Prostate gland (tissue), 2 donors: ENCODE measurements around the gene GAREM1. TPM values are rescaled to one million over a fixed set of nuclear protein-coding genes. Genes with fewer than 3 reads are reported as not detected.
"Not testable (repeated sequence)": the region's sequence is repeated elsewhere in the genome, so short reads cannot be mapped to it uniquely, and the experiment has no call there.

Experiments used
- DNase-seq: peaks from one replicate; pipeline ENCODE4 v3.0.0-alpha.2; 2019; ENCODE audit warnings: low spot score
- H3K27ac ChIP-seq, 2 donors: fragments of 200-600 bp; sonication (generic); 2 replicates each; pipeline ENCODE4 v1.5.1; 2017 to 2019
- H3K27me3 ChIP-seq: fragments of 200-600 bp; sonication (generic); replicated peaks from 2 replicates; pipeline ENCODE4 v1.5.1; 2019; ENCODE audit not compliant: insufficient read depth
- H3K36me3 ChIP-seq, 2 donors: fragments of 200-600 bp; sonication (generic); 1 replicate in 1 of 2; 2 replicates in 1 of 2; pipeline versions ENCODE4 v1.5.1 to v1.8.1; 2017 to 2019
- H3K4me1 ChIP-seq: fragments of 200-600 bp; sonication (generic); replicated peaks from 2 replicates; pipeline ENCODE4 v1.5.1; 2019
- H3K4me3 ChIP-seq, 2 donors: fragments of 200-600 bp; sonication (generic); 2 replicates each; pipeline ENCODE4 v1.5.1; 2017 to 2019
- H3K9me3 ChIP-seq: fragments of 200-600 bp; sonication (generic); 2 replicates; pipeline ENCODE4 v1.5.1; 2017
- CTCF ChIP-seq, 4 experiments: fragments of 200-600 bp in 2 of 4; fragments of 450-650 bp in 2 of 4; sonication (generic) in 2 of 4; IDR thresholded peaks; 1 replicate in 3 of 4; 2 replicates in 1 of 4; pipeline ENCODE4 v1.5.1; 2016 to 2019; ENCODE audit warnings: antibody characterized with exemption in 4 of 4, mild to moderate bottlenecking in 2 of 4, moderate library complexity in 2 of 4
- POLR2A ChIP-seq: fragments of 450-650 bp; IDR thresholded peaks from one replicate; pipeline ENCODE4 v1.6.1; 2016; ENCODE audit warnings: antibody characterized with exemption, mild to moderate bottlenecking
- POLR2AphosphoS5 ChIP-seq: sonication (generic); formaldehyde crosslinking; IDR thresholded peaks from one replicate; pipeline ENCODE4 v1.6.1; 2017; ENCODE audit warnings: antibody characterized with exemption
- WGBS: methylation state at CpG from one replicate; pipeline ENCODE4 v1.1.5; 2018; 5-methylcytosine and 5-hydroxymethylcytosine counted together
- intact Hi-C: fragments of 100-400 bp; cut with DNase I; formaldehyde crosslinking; loops from one replicate; pipeline ENCODE4 v1.14.2; 2022
- total RNA-seq, 2 donors: library from RNA; depleted of rRNA; stranded (reverse); fragments of >200 nt; gene quantifications; one replicate each; pipeline ENCODE4 v1.1.0, GENCODE V29; 2016

The GAREM1 gene
- total RNA-seq, 2 donors from 2014 or later = 9.5 to 14.9 TPM

DNA sequence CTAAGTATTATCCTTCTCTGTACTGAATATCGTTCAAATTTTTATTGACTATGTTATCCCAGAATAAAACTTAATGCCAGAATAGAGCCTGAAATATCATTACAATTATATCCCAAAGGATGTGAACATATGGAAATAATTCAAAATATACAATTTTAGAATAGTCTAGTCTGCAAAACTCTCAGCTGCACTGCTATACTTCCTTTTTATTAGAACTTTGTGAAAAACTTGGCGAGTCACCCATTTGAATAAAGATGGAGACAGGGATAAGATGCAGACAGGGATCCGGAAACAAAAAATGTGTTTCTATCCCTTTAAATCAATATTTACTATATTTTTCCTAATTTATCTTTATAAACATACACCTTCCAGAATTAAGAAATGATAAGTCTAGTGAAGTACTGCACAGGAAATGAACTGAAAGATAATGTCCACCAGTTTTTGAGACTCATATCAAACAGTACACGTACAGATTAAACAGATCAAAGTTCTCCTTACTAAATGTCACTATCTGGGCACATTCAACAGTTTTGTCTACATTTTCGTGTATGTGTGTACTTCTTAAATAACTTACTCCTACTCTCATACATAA lies 173.0 kb downstream of the GAREM1 start:
- intact Hi-C loops = no loop called here
- TF ChIP-seq POLR2AphosphoS5 = no peak
- TF ChIP-seq POLR2A = no peak
- no peak for TF ChIP-seq CTCF (IDR thresholded peaks at IDR 0.05)

GRCh38 chr18:32296851-32297250 lies 173.8 kb downstream of the GAREM1 start:
- no peaks in the 10 kb centered on the region for H3K27me3 ChIP-seq
- H3K36me3 ChIP-seq = no peaks in the 10 kb centered on the region
- no peak overlapping the region for H3K27ac ChIP-seq
- no peak overlapping the region for H3K4me3 ChIP-seq
- no peak for DNase-seq
- 96% methylated on average over 2 of the region's 2 CpGs for WGBS
- H3K9me3 ChIP-seq = no peaks in the 10 kb centered on the region
- intact Hi-C loops = no loop called here
- TF ChIP-seq CTCF (IDR thresholded peaks at IDR 0.05) (no peak), POLR2A (no peak), POLR2AphosphoS5 (no peak)
- no peaks in the 10 kb centered on the region for H3K4me1 ChIP-seq

More for the DNA sequence above, 173.0 kb downstream of the GAREM1 start:
- Histone ChIP-seq H3K4me1 (no peaks in the 10 kb centered on the region), H3K9me3 (no peaks in the 10 kb centered on the region), H3K27me3 (no peaks in the 10 kb centered on the region), H3K36me3 (no peaks in the 10 kb centered on the region), H3K4me3 (no peak overlapping the region), H3K27ac (no peak overlapping the region)
- 41% methylated on average over 5 of the region's 5 CpGs for WGBS
- no peak for DNase-seq

- WGBS = 85% methylated on average over 3 of the region's 3 CpGs
- Histone ChIP-seq H3K27me3 (no peaks in the 10 kb centered on the region), H3K4me3 (no peak overlapping the region), H3K9me3 (no peaks in the 10 kb centered on the region), H3K36me3 (no peaks in the 10 kb centered on the region), H3K27ac (no peak overlapping the region), H3K4me1 (no peaks in the 10 kb centered on the region)
- intact Hi-C loops = no loop called here
- no peak for DNase-seq
- TF ChIP-seq POLR2A = no peak
- no peak for TF ChIP-seq POLR2AphosphoS5
- no peak for TF ChIP-seq CTCF (IDR thresholded peaks at IDR 0.05)
Observed at GRCh38 chr18:32295604-32296003, 175.1 kb downstream of the GAREM1 start.

DNA sequence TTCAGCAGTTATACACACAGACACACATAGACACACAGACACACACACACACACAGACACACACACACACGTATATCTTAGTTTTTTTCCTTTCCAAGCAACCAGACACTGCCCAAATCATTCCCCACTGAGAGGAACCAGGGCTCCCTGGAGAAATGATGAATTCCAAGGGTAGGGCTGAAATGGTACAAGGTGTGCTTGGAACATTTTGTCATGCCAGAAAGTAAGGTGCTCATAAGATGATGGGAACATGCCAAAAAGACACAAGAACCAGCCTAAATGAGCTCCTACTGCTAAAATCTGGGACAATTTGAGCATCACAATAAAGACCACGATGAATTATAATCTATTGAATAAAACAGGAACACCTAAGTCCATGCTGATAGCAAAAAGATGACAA lies 177.6 kb downstream of the GAREM1 start:
- TF ChIP-seq POLR2A = no peak
- TF ChIP-seq CTCF (IDR thresholded peaks at IDR 0.05) = no peak
- TF ChIP-seq POLR2AphosphoS5 = no peak
- Histone ChIP-seq H3K27me3 (no peaks in the 10 kb centered on the region), H3K36me3 (no peaks in the 10 kb centered on the region), H3K27ac (no peak overlapping the region), H3K4me1 (no peaks in the 10 kb centered on the region), H3K4me3 (no peak overlapping the region), H3K9me3 (no peaks in the 10 kb centered on the region)
- intact Hi-C loops = no loop called here
- WGBS = 93% methylated on average over 2 of the region's 2 CpGs
- no peak for DNase-seq

DNA sequence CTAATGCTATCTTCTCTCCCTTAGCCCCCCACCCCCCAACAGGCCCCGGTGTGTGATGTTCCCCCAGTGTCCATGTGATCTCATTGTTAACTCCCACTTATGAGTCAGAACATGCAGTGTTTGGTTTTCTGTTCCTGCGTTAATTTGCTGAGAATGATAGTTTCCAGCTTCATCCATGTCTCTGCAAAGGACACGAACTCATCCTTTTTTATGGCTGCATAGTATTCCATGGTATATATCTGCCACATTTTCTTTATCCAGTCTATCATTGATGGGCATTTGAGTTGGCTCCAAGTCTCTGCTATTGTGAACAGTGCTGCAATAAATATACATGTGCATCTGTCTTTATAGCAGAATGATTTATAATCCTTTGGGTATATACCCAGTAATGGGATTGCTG lies 179.1 kb downstream of the GAREM1 start:
- not testable (repeated sequence) for H3K27ac ChIP-seq

More for the DNA sequence above, 179.1 kb downstream of the GAREM1 start:
- H3K36me3 ChIP-seq, intact Hi-C loops, H3K27me3 ChIP-seq, DNase-seq, H3K4me3 ChIP-seq, H3K4me1 ChIP-seq, H3K9me3 ChIP-seq: not testable (repeated sequence)
- WGBS = 99% methylated on average over 3 of the region's 3 CpGs
